HepG2 (cell line): Measurements from ENCODE around the gene AARSD1. TPM values are rescaled to one million over a fixed set of nuclear protein-coding genes. Genes with fewer than 3 reads are reported as not detected.

Experiments used
- BCL3 ChIP-seq: sonication (generic); formaldehyde crosslinking; IDR thresholded peaks from 2 replicates; pipeline ENCODE4 v1.5.1; 2020; ENCODE audit warnings: mild to moderate bottlenecking, missing genetic modification reagents, moderate library complexity
- BHLHE40 ChIP-seq: IDR thresholded peaks from 2 replicates; pipeline ENCODE4 v1.6.1; 2011; ENCODE audit warnings: low read length, improper control_type of control experiment
- CBX1 ChIP-seq: IDR thresholded peaks from one replicate; pipeline ENCODE4 v1.6.1; 2016; ENCODE audit warnings: antibody characterized with exemption, low read depth
- CREB1 ChIP-seq, 2 experiments: fragments of 450-650 bp in 1 of 2; IDR thresholded peaks; 2 replicates each; pipeline ENCODE4 v1.6.1; 2016 to 2017; ENCODE audit warnings: control low read depth in 1 of 2, mild to moderate bottlenecking in 1 of 2, missing compliant biosample characterization in 1 of 2, missing genetic modification characterization in 1 of 2
- NR0B2 ChIP-seq: sonication (generic); formaldehyde crosslinking; IDR thresholded peaks from 2 replicates; pipeline ENCODE4 v1.4.0; 2020; ENCODE audit warnings: mild to moderate bottlenecking, missing genetic modification reagents
- POGK ChIP-seq: sonication (generic); formaldehyde crosslinking; conservative IDR thresholded peaks from 2 replicates; pipeline ENCODE4 v1.8.0; 2022; ENCODE audit warnings: mild to moderate bottlenecking, moderate library complexity, missing genetic modification reagents
- ZBTB26 ChIP-seq: IDR thresholded peaks from 2 replicates; pipeline ENCODE4 v1.6.1; 2016; ENCODE audit warnings: missing compliant biosample characterization, missing genetic modification reagents, borderline replicate concordance
- ZC3H13 ChIP-seq: sonication (generic); formaldehyde crosslinking; IDR thresholded peaks from 2 replicates; pipeline ENCODE4 v1.8.1; 2023; ENCODE audit warnings: mild to moderate bottlenecking, missing genetic modification reagents, moderate library complexity
- ZFAT ChIP-seq: sonication (generic); formaldehyde crosslinking; conservative IDR thresholded peaks from 2 replicates; pipeline ENCODE4 v1.8.1; 2023; ENCODE audit warnings: missing genetic modification reagents, inconsistent platforms
- ZKSCAN1 ChIP-seq: fragments of 150-350 bp; IDR thresholded peaks from 2 replicates; pipeline ENCODE4 v1.6.1; 2014; ENCODE audit warnings: low read length
- ZNF749 ChIP-seq: sonication (generic); formaldehyde crosslinking; IDR thresholded peaks from 2 replicates; pipeline ENCODE4 v1.8.0; 2022; ENCODE audit warnings: mild to moderate bottlenecking, missing genetic modification reagents, moderate library complexity, borderline replicate concordance
- ZNF816 ChIP-seq: sonication (generic); formaldehyde crosslinking; IDR thresholded peaks from 2 replicates; pipeline ENCODE4 v1.8.0; 2022; ENCODE audit warnings: missing genetic modification reagents, mild to moderate bottlenecking, borderline replicate concordance
- ZSCAN21 ChIP-seq: sonication (generic); formaldehyde crosslinking; IDR thresholded peaks from 2 replicates; pipeline ENCODE4 v1.8.0; 2022; ENCODE audit warnings: mild to moderate bottlenecking, missing genetic modification reagents, moderate library complexity, borderline replicate concordance
- polyA plus RNA-seq, 8 experiments: library from polyadenylated mRNA; depleted of rRNA in 3 of 8; stranded (reverse) in 7 of 8; unstranded in 1 of 8; fragments of >200 nt; fragmentation: Illumina TruSeq in 4 of 8; extraction: Trizol in 4 of 8; gene quantifications; 2 replicates each; pipeline versions ENCODE4 v1.2.1 to v1.2.3, GENCODE V29; 2011 to 2016; ENCODE audit warnings: low read depth in 4 of 8, missing spikeins in 1 of 8, mixed read lengths in 1 of 8; ENCODE audit not compliant: insufficient read depth in 1 of 8
- total RNA-seq, 5 experiments: library from RNA; depleted of rRNA; stranded (reverse); fragments of >200 nt; fragmentation: Illumina TruSeq; extraction: Trizol; gene quantifications; 2 replicates each; pipeline ENCODE4 v1.2.3, GENCODE V29; 2016; ENCODE audit warnings: low read depth in 1 of 5
- TF ChIP-seq, protein P1 (sequence below): sonication (generic); formaldehyde crosslinking; IDR thresholded peaks from 2 replicates; pipeline ENCODE4 v1.4.0; 2020; ENCODE audit warnings: missing genetic modification reagents, borderline replicate concordance
- TF ChIP-seq, protein P2 (sequence below): IDR thresholded peaks from 2 replicates; pipeline ENCODE4 v1.6.1; 2016; ENCODE audit warnings: low read depth
- TF ChIP-seq, protein P3 (sequence below): sonication (generic); formaldehyde crosslinking; IDR thresholded peaks from 2 replicates; pipeline ENCODE4 v1.8.1; 2023; ENCODE audit warnings: mild to moderate bottlenecking, missing genetic modification reagents

AARSD1 gene
- total and polyA plus RNA-seq, 2 of the 13 experiments (the other 11 are each of a cell fraction or from before 2014, with no cell fraction given): 24.7 to 29.3 TPM

- TF ChIP-seq NR0B2 (CRISPR knock-in tag): no peak
- peak; percentile 72; the same call in 1 of the 2 replicates for TF ChIP-seq POGK (CRISPR knock-in tag)
- TF ChIP-seq ZC3H13 (CRISPR knock-in tag): no peak; the same call in 1 of the 2 replicates
- TF ChIP-seq, protein P1, sequence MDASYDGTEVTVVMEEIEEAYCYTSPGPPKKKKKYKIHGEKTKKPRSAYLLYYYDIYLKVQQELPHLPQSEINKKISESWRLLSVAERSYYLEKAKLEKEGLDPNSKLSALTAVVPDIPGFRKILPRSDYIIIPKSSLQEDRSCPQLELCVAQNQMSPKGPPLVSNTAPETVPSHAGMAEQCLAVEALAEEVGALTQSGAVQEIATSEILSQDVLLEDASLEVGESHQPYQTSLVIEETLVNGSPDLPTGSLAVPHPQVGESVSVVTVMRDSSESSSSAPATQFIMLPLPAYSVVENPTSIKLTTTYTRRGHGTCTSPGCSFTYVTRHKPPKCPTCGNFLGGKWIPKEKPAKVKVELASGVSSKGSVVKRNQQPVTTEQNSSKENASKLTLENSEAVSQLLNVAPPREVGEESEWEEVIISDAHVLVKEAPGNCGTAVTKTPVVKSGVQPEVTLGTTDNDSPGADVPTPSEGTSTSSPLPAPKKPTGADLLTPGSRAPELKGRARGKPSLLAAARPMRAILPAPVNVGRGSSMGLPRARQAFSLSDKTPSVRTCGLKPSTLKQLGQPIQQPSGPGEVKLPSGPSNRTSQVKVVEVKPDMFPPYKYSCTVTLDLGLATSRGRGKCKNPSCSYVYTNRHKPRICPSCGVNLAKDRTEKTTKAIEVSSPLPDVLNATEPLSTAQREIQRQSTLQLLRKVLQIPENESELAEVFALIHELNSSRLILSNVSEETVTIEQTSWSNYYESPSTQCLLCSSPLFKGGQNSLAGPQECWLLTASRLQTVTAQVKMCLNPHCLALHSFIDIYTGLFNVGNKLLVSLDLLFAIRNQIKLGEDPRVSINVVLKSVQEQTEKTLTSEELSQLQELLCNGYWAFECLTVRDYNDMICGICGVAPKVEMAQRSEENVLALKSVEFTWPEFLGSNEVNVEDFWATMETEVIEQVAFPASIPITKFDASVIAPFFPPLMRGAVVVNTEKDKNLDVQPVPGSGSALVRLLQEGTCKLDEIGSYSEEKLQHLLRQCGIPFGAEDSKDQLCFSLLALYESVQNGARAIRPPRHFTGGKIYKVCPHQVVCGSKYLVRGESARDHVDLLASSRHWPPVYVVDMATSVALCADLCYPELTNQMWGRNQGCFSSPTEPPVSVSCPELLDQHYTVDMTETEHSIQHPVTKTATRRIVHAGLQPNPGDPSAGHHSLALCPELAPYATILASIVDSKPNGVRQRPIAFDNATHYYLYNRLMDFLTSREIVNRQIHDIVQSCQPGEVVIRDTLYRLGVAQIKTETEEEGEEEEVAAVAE: no peak
- no peak for TF ChIP-seq ZSCAN21 (CRISPR knock-in tag)
- no peak; the same call in 1 of the 2 replicates for TF ChIP-seq ZNF749
- peak; percentile 65; the same call in 1 of the 2 replicates for TF ChIP-seq CREB1 (IDR thresholded peaks at IDR 0.05)
- peak; percentile 70 for TF ChIP-seq CREB1 (CRISPR knock-in tag; IDR thresholded peaks at IDR 0.05)
- no peak; the same call in 1 of the 2 replicates for TF ChIP-seq BCL3 (CRISPR knock-in tag)
- no peak for TF ChIP-seq ZNF816 (CRISPR knock-in tag)
- no peak for TF ChIP-seq CBX1
- TF ChIP-seq ZKSCAN1: no peak
- no peak; the same call in none of the 2 replicates for TF ChIP-seq ZBTB26 (CRISPR knock-in tag)
- TF ChIP-seq ZFAT (CRISPR knock-in tag): no peak
- TF ChIP-seq BHLHE40: no peak
- TF ChIP-seq, protein P2, sequence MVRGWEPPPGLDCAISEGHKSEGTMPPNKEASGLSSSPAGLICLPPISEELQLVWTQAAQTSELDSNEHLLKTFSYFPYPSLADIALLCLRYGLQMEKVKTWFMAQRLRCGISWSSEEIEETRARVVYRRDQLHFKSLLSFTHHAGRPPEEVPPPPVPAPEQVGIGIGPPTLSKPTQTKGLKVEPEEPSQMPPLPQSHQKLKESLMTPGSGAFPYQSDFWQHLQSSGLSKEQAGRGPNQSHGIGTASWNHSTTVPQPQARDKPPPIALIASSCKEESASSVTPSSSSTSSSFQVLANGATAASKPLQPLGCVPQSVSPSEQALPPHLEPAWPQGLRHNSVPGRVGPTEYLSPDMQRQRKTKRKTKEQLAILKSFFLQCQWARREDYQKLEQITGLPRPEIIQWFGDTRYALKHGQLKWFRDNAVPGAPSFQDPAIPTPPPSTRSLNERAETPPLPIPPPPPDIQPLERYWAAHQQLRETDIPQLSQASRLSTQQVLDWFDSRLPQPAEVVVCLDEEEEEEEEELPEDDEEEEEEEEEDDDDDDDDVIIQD: 0 out of 2 replicates have a peak, but pooled peaks have one; percentile 27
- TF ChIP-seq, protein P3, sequence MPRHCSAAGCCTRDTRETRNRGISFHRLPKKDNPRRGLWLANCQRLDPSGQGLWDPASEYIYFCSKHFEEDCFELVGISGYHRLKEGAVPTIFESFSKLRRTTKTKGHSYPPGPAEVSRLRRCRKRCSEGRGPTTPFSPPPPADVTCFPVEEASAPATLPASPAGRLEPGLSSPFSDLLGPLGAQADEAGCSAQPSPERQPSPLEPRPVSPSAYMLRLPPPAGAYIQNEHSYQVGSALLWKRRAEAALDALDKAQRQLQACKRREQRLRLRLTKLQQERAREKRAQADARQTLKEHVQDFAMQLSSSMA (CRISPR knock-in tag): no peak
Observed at GRCh38 chr17:42980274-42980765, 16.1 kb upstream of the AARSD1 start, which contains the start of gene RUNDC1 (continued).
